K562 (cell line): ENCODE measurements around the gene PRTFDC1. TPM values are rescaled to one million over a fixed set of nuclear protein-coding genes. Genes with fewer than 3 reads are reported as not detected.

Experiments
- BDP1 ChIP-seq: IDR thresholded peaks from 3 replicates; pipeline ENCODE4 v1.6.1; 2011; ENCODE audit not compliant: insufficient read length, insufficient read depth
- BHLHE40 ChIP-seq: IDR thresholded peaks from 2 replicates; pipeline ENCODE4 v1.6.1; 2011; ENCODE audit warnings: low read length, improper control_type of control experiment
- CXXC5 ChIP-seq: fragments of 250-450 bp; sonication (Bioruptor Pico); IDR thresholded peaks from 2 replicates; pipeline ENCODE4 v1.8.0; 2022; ENCODE audit warnings: inconsistent platforms, mild to moderate bottlenecking, moderate library complexity
- GABPB2 ChIP-seq: fragments of 250-450 bp; sonication (Bioruptor Pico); conservative IDR thresholded peaks from 2 replicates; pipeline ENCODE4 v1.5.1; 2021; ENCODE audit warnings: mild to moderate bottlenecking
- HDAC2 ChIP-seq: fragments of 450-650 bp; IDR thresholded peaks from 2 replicates; pipeline ENCODE4 v1.6.1; 2016; ENCODE audit warnings: mild to moderate bottlenecking
- MCM5 ChIP-seq: fragments of 450-650 bp; IDR thresholded peaks from 2 replicates; pipeline ENCODE4 v1.6.1; 2016; ENCODE audit warnings: low read depth
- NBN ChIP-seq: fragments of 450-650 bp; IDR thresholded peaks from 2 replicates; pipeline ENCODE4 v1.6.1; 2016; ENCODE audit warnings: low read depth, mild to moderate bottlenecking
- NRF1 ChIP-seq, 2 experiments: fragments of 450-650 bp; IDR thresholded peaks in 1 of 2; conservative IDR thresholded peaks in 1 of 2; 2 replicates each; pipeline ENCODE4 v1.6.1; 2014; ENCODE audit warnings: mild to moderate bottlenecking in 2 of 2
- PCBP2 ChIP-seq: fragments of 200-400 bp; formaldehyde crosslinking; IDR thresholded peaks from 2 replicates; pipeline ENCODE4 v1.6.1; 2018; ENCODE audit warnings: low read length, low read depth, mild to moderate bottlenecking, moderate library complexity; ENCODE audit not compliant: poor library complexity, severe bottlenecking
- PKNOX1 ChIP-seq: fragments of 450-650 bp; IDR thresholded peaks from 2 replicates; pipeline ENCODE4 v1.6.1; 2016
- RAD51 ChIP-seq: fragments of 450-650 bp; IDR thresholded peaks from 2 replicates; pipeline ENCODE4 v1.7.1; 2016; ENCODE audit warnings: low read depth, mild to moderate bottlenecking, borderline replicate concordance
- SMARCE1 ChIP-seq: fragments of 450-650 bp; IDR thresholded peaks from 2 replicates; pipeline ENCODE4 v1.7.1; 2016; ENCODE audit warnings: mild to moderate bottlenecking
- TAL1 ChIP-seq: fragments of 450-650 bp; IDR thresholded peaks from 2 replicates; pipeline ENCODE4 v1.6.1; 2016; ENCODE audit warnings: mild to moderate bottlenecking
- TEAD1 ChIP-seq, 2 experiments: fragments of 450-650 bp in 1 of 2; sonication (generic) in 1 of 2; formaldehyde crosslinking; IDR thresholded peaks; 2 replicates each; pipeline versions ENCODE4 v1.4.0 to v1.8.0; 2020 to 2022; ENCODE audit warnings: mild to moderate bottlenecking in 2 of 2, missing genetic modification reagents in 1 of 2
- ZNF174 ChIP-seq: fragments of 250-450 bp; sonication (Bioruptor Pico); IDR thresholded peaks from 2 replicates; pipeline ENCODE4 v1.4.0; 2020; ENCODE audit warnings: mild to moderate bottlenecking
- ZNF507 ChIP-seq: conservative IDR thresholded peaks from 2 replicates; pipeline ENCODE4 v1.6.1; 2017; ENCODE audit warnings: missing genetic modification characterization, missing compliant biosample characterization
- ZNF589 ChIP-seq: fragments of 200-800 bp; sonication (Bioruptor generic); IDR thresholded peaks from 2 replicates; pipeline ENCODE4 v1.6.1; 2016; ENCODE audit warnings: low read depth, missing genetic modification characterization, missing compliant biosample characterization
- polyA plus RNA-seq, 8 experiments: library from polyadenylated mRNA; depleted of rRNA in 4 of 8; stranded (reverse) in 5 of 8; unstranded in 3 of 8; fragments of >200 nt; fragmentation: Nextera tagmentation in 2 of 8; fragmentation: Illumina TruSeq in 1 of 8; extraction: Ambion mirVana in 2 of 8; extraction: Trizol in 1 of 8; gene quantifications; 2 replicates each; pipeline versions ENCODE4 v1.2.1 to v1.2.3, GENCODE V29; 2011 to 2014; ENCODE audit warnings: inconsistent platforms in 1 of 8, missing spikeins in 1 of 8
- total RNA-seq, 7 experiments: library from RNA; depleted of rRNA in 6 of 7; stranded (reverse); fragments of >200 nt in 6 of 7; fragmentation: Illumina TruSeq in 2 of 7; extraction: Trizol in 2 of 7; gene quantifications; 2 replicates each; pipeline versions ENCODE4 v1.2.1 to v1.2.3, GENCODE V29; 2011 to 2021; ENCODE audit warnings: low replicate concordance in 1 of 7
- TF ChIP-seq, protein P1 (sequence below): fragments of 450-650 bp; formaldehyde crosslinking; IDR thresholded peaks from 2 replicates; pipeline ENCODE4 v1.4.0; 2020; ENCODE audit warnings: mild to moderate bottlenecking, moderate library complexity
- TF ChIP-seq, protein P2 (sequence below), 2 experiments: IDR thresholded peaks; 2 replicates each; pipeline ENCODE4 v1.6.1; 2011; ENCODE audit warnings: borderline replicate concordance in 1 of 2, control low read depth in 1 of 2, low read depth in 1 of 2, low read length in 1 of 2, mild to moderate bottlenecking in 1 of 2, mixed read lengths in 1 of 2, moderate library complexity in 1 of 2; ENCODE audit not compliant: insufficient read depth in 1 of 2, insufficient read length in 1 of 2, poor library complexity in 1 of 2, severe bottlenecking in 1 of 2; ENCODE audit errors: extremely low read depth in 1 of 2
- TF ChIP-seq, protein P3 (sequence below): fragments of 250-450 bp; sonication (Bioruptor Pico); IDR thresholded peaks from 2 replicates; pipeline ENCODE4 v1.5.0; 2020; ENCODE audit warnings: mild to moderate bottlenecking, borderline replicate concordance
- TF ChIP-seq, protein P4 (sequence below), 2 experiments: fragments of 450-650 bp; IDR thresholded peaks; 2 replicates each; pipeline ENCODE4 v1.6.1; 2016

Gene PRTFDC1
- total and polyA plus RNA-seq, 9 of the 15 experiments (the other 6 are each of a cell fraction or from before 2014, with no cell fraction given), result 7.0 to 27.6 (median 10.0) TPM

GRCh38 chr10:24958721-24959381, 6.4 kb upstream of the PRTFDC1 start (continued):
- TF ChIP-seq MCM5 (no peak), TEAD1 (CRISPR knock-in tag; IDR thresholded peaks at IDR 0.05) (0 out of 4 replicates have a peak, but pooled peaks of 1 of the 2 experiments have one; percentile 5), BHLHE40 (no peak), ZNF174 (CRISPR knock-in tag) (0 out of 2 replicates have a peak, but pooled peaks have one; percentile 59), PKNOX1 (no peak), BDP1 (no peak), NBN (no peak), HDAC2 (no peak; the same call in 1 of the 2 replicates), CXXC5 (CRISPR knock-in tag) (peak; percentile 35; the same call in 1 of the 2 replicates), ZNF589 (peak; percentile 89), GABPB2 (CRISPR knock-in tag) (no peak), ZNF507 (tag) (no peak), SMARCE1 (peak; percentile 42; the same call in 1 of the 2 replicates), RAD51 (no peak), PCBP2 (no peak), NRF1 (conservative IDR thresholded peaks at IDR 0.05 in 1 of 2, IDR thresholded peaks at IDR 0.05 in 1 of 2) (0 out of 4 replicates have a peak, but pooled peaks of 1 of the 2 experiments have one; percentile 15), TAL1 (peak; percentile 33; the same call in 1 of the 2 replicates)
- TF ChIP-seq, protein P1, sequence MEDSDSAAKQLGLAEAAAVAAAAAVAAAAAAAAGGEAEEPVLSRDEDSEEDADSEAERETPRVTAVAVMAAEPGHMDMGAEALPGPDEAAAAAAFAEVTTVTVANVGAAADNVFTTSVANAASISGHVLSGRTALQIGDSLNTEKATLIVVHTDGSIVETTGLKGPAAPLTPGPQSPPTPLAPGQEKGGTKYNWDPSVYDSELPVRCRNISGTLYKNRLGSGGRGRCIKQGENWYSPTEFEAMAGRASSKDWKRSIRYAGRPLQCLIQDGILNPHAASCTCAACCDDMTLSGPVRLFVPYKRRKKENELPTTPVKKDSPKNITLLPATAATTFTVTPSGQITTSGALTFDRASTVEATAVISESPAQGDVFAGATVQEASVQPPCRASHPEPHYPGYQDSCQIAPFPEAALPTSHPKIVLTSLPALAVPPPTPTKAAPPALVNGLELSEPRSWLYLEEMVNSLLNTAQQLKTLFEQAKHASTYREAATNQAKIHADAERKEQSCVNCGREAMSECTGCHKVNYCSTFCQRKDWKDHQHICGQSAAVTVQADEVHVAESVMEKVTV (CRISPR knock-in tag), result peak; percentile 39; the same call in 1 of the 2 replicates
- TF ChIP-seq, protein P2, sequence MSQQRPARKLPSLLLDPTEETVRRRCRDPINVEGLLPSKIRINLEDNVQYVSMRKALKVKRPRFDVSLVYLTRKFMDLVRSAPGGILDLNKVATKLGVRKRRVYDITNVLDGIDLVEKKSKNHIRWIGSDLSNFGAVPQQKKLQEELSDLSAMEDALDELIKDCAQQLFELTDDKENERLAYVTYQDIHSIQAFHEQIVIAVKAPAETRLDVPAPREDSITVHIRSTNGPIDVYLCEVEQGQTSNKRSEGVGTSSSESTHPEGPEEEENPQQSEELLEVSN (IDR thresholded peaks at IDR 0.05; ENCODE audit: borderline replicate concordance in 1 of 2, extremely low read depth in 1 of 2, insufficient read depth in 1 of 2, insufficient read length in 1 of 2, low read depth in 1 of 2, low read length in 1 of 2, poor library complexity in 1 of 2, severe bottlenecking in 1 of 2), result peak; percentile 63 to 81
- TF ChIP-seq, protein P3, sequence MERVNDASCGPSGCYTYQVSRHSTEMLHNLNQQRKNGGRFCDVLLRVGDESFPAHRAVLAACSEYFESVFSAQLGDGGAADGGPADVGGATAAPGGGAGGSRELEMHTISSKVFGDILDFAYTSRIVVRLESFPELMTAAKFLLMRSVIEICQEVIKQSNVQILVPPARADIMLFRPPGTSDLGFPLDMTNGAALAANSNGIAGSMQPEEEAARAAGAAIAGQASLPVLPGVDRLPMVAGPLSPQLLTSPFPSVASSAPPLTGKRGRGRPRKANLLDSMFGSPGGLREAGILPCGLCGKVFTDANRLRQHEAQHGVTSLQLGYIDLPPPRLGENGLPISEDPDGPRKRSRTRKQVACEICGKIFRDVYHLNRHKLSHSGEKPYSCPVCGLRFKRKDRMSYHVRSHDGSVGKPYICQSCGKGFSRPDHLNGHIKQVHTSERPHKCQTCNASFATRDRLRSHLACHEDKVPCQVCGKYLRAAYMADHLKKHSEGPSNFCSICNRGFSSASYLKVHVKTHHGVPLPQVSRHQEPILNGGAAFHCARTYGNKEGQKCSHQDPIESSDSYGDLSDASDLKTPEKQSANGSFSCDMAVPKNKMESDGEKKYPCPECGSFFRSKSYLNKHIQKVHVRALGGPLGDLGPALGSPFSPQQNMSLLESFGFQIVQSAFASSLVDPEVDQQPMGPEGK (CRISPR knock-in tag), result no peak
- TF ChIP-seq, protein P4, sequence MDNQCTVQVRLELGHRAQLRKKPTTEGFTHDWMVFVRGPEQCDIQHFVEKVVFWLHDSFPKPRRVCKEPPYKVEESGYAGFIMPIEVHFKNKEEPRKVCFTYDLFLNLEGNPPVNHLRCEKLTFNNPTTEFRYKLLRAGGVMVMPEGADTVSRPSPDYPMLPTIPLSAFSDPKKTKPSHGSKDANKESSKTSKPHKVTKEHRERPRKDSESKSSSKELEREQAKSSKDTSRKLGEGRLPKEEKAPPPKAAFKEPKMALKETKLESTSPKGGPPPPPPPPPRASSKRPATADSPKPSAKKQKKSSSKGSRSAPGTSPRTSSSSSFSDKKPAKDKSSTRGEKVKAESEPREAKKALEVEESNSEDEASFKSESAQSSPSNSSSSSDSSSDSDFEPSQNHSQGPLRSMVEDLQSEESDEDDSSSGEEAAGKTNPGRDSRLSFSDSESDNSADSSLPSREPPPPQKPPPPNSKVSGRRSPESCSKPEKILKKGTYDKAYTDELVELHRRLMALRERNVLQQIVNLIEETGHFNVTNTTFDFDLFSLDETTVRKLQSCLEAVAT (IDR thresholded peaks at IDR 0.05), result no peak
